Kidney epithelial cell (primary cell): ENCODE data around the gene TOP2A. TPM values are rescaled to one million over a fixed set of nuclear protein-coding genes. Genes with fewer than 3 reads are reported as not detected.

ENCODE experiments used
- DNase-seq: peaks from one replicate; pipeline ENCODE4 v3.0.0-alpha.2; 2010; ENCODE audit warnings: low read depth
- H3K27me3 ChIP-seq: 2 replicates; pipeline ENCODE4 v1.6.0; 2011; ENCODE audit warnings: low read length; ENCODE audit not compliant: control insufficient read depth, insufficient read depth
- H3K36me3 ChIP-seq: 2 replicates; pipeline ENCODE4 v1.5.1; 2011; ENCODE audit warnings: low read length; ENCODE audit not compliant: control insufficient read depth, insufficient read depth
- H3K4me3 ChIP-seq: 2 replicates; pipeline ENCODE4 v1.5.1; 2011; ENCODE audit warnings: low read depth, mild to moderate bottlenecking, control low read depth, low read length
- total RNA-seq: library from RNA; depleted of rRNA; stranded (reverse); fragments of >200 nt; gene quantifications from 2 replicates; pipeline ENCODE4 v1.2.3, GENCODE V29; 2015
- TF ChIP-seq, protein P1 (sequence below): IDR thresholded peaks from 2 replicates; pipeline ENCODE4 v1.5.1; 2011; ENCODE audit warnings: mild to moderate bottlenecking, moderate library complexity, low read length, control low read depth, inconsistent platforms; ENCODE audit not compliant: insufficient read depth, poor library complexity, severe bottlenecking

The TOP2A gene
- total RNA-seq, 1 donor from 2014 or later, result 17.4 TPM

DNA sequence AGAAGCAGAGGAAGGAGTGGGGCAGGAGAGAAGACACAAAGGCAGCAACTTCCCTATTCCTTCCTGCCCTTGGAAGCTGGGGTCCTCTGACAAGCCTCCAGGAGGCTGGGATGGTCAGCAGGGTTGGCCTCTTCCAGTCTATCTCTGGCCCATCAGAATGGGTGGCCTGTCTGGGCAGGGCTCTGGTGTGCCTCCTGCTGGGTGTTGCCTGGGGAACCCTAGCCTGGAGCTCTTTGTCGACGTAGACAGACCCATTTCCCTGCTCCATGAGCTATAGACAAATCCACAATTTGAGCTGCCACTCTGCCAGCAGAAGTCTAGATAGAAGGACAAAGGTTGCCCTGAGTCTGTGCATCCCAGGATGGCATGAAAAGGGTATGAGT, 36.9 kb upstream of the TOP2A start:
- Histone ChIP-seq H3K27me3 (no peaks in the 10 kb centered on the region), H3K36me3 (peaks cover 9% of the 10 kb centered on the region), H3K4me3 (no peak overlapping the region)
- TF ChIP-seq, protein P1, sequence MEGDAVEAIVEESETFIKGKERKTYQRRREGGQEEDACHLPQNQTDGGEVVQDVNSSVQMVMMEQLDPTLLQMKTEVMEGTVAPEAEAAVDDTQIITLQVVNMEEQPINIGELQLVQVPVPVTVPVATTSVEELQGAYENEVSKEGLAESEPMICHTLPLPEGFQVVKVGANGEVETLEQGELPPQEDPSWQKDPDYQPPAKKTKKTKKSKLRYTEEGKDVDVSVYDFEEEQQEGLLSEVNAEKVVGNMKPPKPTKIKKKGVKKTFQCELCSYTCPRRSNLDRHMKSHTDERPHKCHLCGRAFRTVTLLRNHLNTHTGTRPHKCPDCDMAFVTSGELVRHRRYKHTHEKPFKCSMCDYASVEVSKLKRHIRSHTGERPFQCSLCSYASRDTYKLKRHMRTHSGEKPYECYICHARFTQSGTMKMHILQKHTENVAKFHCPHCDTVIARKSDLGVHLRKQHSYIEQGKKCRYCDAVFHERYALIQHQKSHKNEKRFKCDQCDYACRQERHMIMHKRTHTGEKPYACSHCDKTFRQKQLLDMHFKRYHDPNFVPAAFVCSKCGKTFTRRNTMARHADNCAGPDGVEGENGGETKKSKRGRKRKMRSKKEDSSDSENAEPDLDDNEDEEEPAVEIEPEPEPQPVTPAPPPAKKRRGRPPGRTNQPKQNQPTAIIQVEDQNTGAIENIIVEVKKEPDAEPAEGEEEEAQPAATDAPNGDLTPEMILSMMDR, result no peak
- no peak for DNase-seq

DNA sequence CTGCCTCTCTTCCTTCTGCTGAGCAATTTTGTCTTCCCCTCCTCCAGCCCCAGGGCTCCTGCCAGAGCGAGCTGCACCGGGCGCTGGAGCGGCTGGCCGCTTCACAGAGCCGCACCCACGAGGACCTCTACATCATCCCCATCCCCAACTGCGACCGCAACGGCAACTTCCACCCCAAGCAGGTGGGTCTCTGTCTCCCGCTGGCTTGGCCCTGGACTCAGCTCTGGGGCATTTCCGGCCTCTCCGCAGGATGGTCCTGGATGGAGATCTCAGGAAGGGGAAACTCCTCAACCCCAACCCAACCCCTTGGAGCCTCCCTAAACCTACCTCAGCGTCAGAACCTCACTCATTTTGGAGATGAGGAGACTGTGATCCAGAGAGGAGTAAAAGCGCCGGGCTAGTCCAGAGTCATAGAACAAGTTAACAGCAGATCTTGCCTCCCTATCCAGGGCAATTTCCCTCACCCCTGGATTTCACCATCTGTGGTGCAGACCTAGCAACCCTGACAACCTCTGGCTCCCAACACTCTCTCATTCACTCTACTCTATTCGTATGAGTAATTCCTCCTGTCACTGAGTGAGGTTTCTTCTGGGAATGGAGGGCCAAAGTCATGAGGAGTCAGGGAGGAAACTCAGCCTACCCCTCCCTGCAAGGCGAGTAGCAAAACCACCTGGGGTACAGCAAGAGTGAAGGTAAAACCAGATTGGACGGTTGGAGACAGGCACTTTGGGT, 36.4 kb upstream of the TOP2A start:
- peaks cover 9% of the 10 kb centered on the region for H3K36me3 ChIP-seq
- TF ChIP-seq, protein P1, result no peak
- no peak overlapping the region for H3K4me3 ChIP-seq
- DNase-seq, result no peak
- H3K27me3 ChIP-seq, result no peaks in the 10 kb centered on the region

DNA sequence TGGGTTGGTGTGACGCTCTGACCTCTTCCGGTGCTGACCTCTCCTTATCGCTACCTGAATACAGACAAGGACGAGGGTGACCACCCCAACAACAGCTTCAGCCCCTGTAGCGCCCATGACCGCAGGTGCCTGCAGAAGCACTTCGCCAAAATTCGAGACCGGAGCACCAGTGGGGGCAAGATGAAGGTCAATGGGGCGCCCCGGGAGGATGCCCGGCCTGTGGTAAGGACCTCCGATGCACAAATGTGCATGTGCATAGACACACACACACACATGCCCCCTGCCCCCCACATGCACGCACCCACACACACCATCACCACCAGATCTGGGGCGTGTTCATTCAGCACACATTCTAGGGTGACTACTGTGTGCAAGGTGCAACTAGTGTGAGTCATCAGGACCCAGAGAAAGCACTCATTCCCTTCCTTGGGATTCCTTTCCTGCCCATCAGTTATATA, 35.3 kb upstream of the TOP2A start:
- peaks cover 9% of the 10 kb centered on the region for H3K36me3 ChIP-seq
- TF ChIP-seq, protein P1, result no peak

DNA sequence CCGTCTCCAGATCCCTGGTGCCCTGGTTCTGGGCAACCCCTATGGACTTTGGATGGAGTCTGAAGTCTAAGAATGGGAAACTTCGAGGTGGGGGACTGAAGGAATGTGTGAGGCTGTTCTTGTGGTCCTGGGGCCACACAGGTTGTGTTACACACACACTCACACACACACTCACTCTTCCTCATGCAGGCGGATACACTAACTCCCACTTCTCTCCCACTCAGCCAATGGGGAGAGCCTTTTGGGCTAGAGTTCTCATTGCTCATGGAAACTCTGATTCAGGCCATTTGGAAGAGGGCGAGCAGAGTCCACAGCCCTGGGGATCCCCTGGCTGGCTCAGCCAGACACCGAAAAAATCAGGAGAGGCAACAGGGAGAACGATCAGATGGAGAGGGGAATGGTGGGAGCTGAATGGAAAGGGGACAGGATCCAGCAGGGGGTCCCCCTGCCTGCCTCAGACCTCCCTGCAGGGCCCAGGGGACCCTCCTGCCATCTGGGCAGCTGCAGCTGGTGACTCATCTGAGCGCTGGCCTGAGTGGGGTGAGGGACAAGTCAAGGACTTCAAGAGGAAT, 34.6 kb upstream of the TOP2A start:
- TF ChIP-seq, protein P1, result no peak
- no peak overlapping the region for H3K4me3 ChIP-seq
- no peaks in the 10 kb centered on the region for H3K27me3 ChIP-seq
- H3K36me3 ChIP-seq, result peaks cover 8% of the 10 kb centered on the region
- no peak for DNase-seq

More for the DNA sequence above, 35.3 kb upstream of the TOP2A start:
- H3K27me3 ChIP-seq, result no peaks in the 10 kb centered on the region
- no peak overlapping the region for H3K4me3 ChIP-seq
- no peak for DNase-seq

DNA sequence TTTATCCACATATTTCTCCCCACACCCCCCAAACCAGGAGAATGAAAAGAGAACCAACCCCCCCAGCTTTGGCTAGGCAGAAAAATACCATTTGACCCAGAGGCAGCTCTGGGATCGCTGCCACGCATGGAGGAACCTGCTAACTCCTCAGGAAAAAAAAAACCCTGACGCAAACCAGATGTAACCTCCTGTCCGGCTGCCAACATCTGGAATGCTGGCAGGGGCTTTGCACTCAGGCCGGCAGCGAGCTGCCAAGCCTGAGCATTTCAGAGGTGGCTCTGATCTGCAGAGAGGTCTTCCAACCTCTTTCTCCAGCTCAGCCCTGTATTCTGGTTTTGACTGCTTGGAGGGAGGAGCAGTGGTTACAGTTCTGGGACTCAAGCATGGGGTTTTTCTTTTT, 33.7 kb upstream of the TOP2A start:
- peaks cover 7% of the 10 kb centered on the region for H3K36me3 ChIP-seq
- no peak overlapping the region for H3K4me3 ChIP-seq
- no peaks in the 10 kb centered on the region for H3K27me3 ChIP-seq
- TF ChIP-seq, protein P1, result no peak
- DNase-seq, result no peak

DNA sequence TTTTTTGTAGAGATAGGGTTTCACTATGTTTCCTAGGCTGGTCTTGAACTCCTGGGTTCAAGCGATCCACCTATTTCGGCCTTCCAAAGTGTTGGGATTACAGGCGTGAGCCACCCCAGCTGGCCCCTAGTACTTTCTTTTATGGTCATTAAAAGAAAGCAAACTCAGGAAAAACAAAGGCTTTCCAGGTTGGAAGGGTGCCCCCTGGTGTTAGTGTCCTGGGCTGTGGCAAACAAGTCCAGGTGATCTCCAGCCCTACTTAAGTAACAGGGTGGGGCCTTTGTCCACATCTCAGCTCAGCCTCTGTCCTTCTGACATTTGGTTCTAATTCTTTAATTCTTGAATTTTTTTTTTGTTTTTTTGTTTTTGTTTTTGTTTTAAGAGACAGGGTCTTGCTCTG, 32.5 kb upstream of the TOP2A start:
- TF ChIP-seq, protein P1, result peak; percentile 61
- no peak overlapping the region for H3K4me3 ChIP-seq
- no peak for DNase-seq

More for the DNA sequence above, 32.5 kb upstream of the TOP2A start:
- Histone ChIP-seq H3K36me3 (peaks cover 7% of the 10 kb centered on the region), H3K27me3 (no peaks in the 10 kb centered on the region)
